Measurements from ENCODE around the gene DMAC1. TPM values are rescaled to one million over a fixed set of nuclear protein-coding genes. Genes with fewer than 3 reads are reported as not detected.

DMAC1 gene
- polyA plus RNA-seq, 2 of the 4 experiments (the other 2 are of a cell fraction): 34.3 to 58.9 TPM

DNA sequence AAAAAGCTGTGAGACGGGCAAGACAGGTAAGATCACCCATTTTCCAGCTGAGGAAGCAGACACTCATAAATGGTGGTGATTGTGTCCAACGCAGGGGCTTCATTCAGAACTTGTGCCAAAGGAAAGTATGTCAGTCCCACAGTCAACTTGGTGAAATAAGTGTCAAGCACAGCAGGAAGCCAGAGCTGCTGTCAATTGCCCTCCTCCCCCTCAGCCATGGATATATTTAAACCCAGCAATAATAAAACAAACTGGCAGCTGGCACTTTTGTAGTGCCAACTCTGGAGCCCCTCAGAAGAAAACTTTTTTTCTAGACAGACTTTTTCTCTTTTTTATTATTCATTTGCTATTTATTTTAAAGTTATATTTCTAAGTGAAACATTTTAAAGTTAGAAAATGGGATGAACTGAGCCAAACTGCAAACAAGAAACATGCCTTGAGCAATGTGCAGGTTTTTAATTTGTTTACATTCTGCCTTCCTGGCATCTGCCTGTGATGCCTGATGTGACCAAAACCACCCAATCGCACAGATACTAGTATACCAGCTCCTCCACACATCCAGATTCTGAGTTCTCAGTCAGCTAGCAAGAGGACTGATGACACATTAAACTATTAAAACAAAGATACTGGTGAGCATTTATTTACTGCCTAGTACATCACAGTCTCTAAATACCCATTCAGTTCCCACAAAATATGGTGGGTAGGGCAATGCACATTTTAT is 17.0 kb downstream of the DMAC1 start:
- 7% methylated on average over 3 of the region's 3 CpGs for WGBS (ENCODE audit: missing lambda C conversion rate)
- no peak overlapping the region for H3K4me2 ChIP-seq
- H3K9me3 ChIP-seq: no peaks in the 10 kb centered on the region
- CTCF ChIA-PET: interaction anchor here (1.1 to 2.3 kb wide), 2 partner anchors 12 to 68 kb away, joined by 3 to 5 read pairs; no protein-coding TSS in a partner anchor
- H3K4me3 ChIP-seq: no peak overlapping the region
- no peak for TF ChIP-seq ZNF302 (CRISPR knock-in tag; IDR thresholded peaks at IDR 0.05)
- DNase-seq (ENCODE audit: low read depth in 1 of 2, low spot score in 1 of 2) (no peak), ATAC-seq (no peak), FAIRE-seq (no peak)
- no peak overlapping the region for H3K27ac ChIP-seq
- no peaks in the 10 kb centered on the region for H3K4me1 ChIP-seq
- POLR2A ChIA-PET: interaction anchor here (0.7 kb wide), 1 partner anchor 12 kb away, joined by 3 read pairs; no protein-coding TSS in a partner anchor

DNA sequence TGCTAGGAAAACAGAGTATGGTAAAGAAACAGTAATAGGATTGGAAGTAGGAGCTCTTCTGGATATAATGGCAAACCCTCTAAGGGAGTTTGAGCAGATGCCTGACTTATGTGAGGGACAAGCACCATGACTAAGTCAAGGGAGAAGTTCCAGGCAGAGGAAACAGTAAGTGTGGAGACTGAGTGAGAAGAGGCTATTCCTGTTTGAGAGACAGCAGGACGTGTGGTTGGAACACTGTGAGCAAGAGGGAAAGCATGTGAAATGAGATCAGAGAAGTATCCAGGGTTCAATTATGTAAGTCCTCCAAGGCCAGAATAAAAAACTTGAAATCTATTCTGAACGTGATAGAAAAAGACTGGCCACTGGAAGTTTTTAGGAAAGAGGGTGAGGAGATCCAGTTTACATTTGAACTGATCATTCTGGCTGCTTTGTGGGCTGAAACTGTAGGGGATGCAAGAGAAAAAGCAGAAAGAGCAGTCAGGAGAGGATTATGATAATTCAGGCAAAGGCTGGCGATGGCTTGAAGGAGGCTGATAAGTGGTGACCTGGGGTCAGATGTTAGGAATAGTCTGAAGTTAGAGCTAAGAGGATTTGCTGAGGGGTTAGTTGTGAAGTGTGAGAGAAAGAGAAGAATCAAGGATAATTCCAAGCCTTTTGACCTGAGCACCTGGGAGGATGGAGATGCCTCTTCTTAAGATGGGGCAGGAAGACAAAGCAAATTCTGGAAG is 19.2 kb downstream of the DMAC1 start:
- FAIRE-seq: no peak
- POLR2A ChIA-PET: no interaction called here

DNA sequence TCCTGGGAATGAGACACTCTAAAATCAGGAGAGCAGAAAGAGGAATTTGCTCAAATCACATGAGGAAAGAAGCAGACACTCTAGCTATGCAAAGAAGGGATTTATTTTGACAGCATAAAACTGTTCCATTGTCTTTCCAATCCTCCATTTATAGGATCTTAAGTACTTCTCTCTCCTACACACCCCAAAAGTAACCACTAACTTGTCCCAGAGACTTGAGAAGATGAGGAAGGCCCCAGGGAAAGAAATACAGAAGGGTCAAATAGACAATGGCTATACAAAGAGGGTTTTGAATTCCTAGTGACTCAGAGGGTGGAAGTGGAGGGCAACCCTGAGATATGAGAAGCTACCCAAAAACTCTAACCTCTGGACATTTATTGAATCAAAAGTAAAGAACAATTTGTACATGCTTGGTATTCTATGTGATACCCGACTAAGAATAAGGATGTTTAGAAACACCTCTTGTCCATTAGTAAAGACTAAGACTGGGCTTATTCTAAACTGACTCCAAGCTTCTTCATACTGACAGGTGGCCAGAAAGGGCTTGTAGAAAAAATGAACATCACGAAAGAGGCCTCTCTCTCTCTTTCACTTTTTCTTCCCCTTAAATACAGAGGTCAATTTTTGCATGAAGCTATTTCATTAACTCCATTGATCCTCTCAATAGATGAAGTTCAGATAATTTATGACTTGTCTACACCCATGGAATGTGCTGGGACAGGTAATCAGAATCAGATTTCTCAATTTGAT is 20.6 kb downstream of the DMAC1 start:
- ATAC-seq: no peak
- WGBS (ENCODE audit: missing lambda C conversion rate): 9% methylated on average over 2 of the region's 2 CpGs
- POLR2A ChIA-PET: no interaction called here
- Histone ChIP-seq H3K9me3 (no peaks in the 10 kb centered on the region), H3K4me3 (no peak overlapping the region), H3K4me2 (no peak overlapping the region), H3K4me1 (no peaks in the 10 kb centered on the region), H3K27ac (no peak overlapping the region)
- no peak for DNase-seq (ENCODE audit: low read depth in 1 of 2, low spot score in 1 of 2)
- CTCF ChIA-PET: interaction anchor here (1.0 to 1.2 kb wide), 2 partner anchors 9 to 24 kb away, joined by 3 read pairs; no protein-coding TSS in a partner anchor
- FAIRE-seq: no peak
- TF ChIP-seq ESRRA (IDR thresholded peaks at IDR 0.05; ENCODE audit: borderline replicate concordance, low read length) (no peak), EHF (CRISPR knock-in tag; IDR thresholded peaks at IDR 0.05) (no peak), HMGXB4 (CRISPR knock-in tag; IDR thresholded peaks at IDR 0.05; ENCODE audit: borderline replicate concordance) (no peak), SMC3 (IDR thresholded peaks at IDR 0.05) (no peak), CBX8 (IDR thresholded peaks at IDR 0.05) (no peak), FOSL2 (IDR thresholded peaks at IDR 0.05) (no peak), FOSL2 (CRISPR knock-in tag; IDR thresholded peaks at IDR 0.05) (no peak), E2F6 (IDR thresholded peaks at IDR 0.05; ENCODE audit: borderline replicate concordance, low read depth) (no peak), HEYL (CRISPR knock-in tag; IDR thresholded peaks at IDR 0.05) (no peak), RCOR1 (IDR thresholded peaks at IDR 0.05; ENCODE audit: low read depth, low read length) (no peak), KDM5A (IDR thresholded peaks at IDR 0.05) (no peak)
- TF ChIP-seq, protein P1, sequence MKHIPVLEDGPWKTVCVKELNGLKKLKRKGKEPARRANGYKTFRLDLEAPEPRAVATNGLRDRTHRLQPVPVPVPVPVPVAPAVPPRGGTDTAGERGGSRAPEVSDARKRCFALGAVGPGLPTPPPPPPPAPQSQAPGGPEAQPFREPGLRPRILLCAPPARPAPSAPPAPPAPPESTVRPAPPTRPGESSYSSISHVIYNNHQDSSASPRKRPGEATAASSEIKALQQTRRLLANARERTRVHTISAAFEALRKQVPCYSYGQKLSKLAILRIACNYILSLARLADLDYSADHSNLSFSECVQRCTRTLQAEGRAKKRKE (CRISPR knock-in tag; IDR thresholded peaks at IDR 0.05; ENCODE audit: low read depth): no peak

More for the DNA sequence above, 19.2 kb downstream of the DMAC1 start:
- ATAC-seq: no peak
- Histone ChIP-seq H3K27ac (no peak overlapping the region), H3K4me3 (no peak overlapping the region), H3K9me3 (no peaks in the 10 kb centered on the region), H3K4me2 (no peak overlapping the region), H3K4me1 (no peaks in the 10 kb centered on the region)
- no peak for DNase-seq (ENCODE audit: low read depth in 1 of 2, low spot score in 1 of 2)
- CTCF ChIA-PET: interaction anchor here (2.3 kb wide), 1 partner anchor 10 kb away, joined by 5 read pairs; no protein-coding TSS in a partner anchor
- TF ChIP-seq CHD2 (IDR thresholded peaks at IDR 0.05; ENCODE audit: low read length, partially characterized antibody): no peak
- no peak for TF ChIP-seq POLR2AphosphoS2 (conservative IDR thresholded peaks at IDR 0.05; ENCODE audit: low read length)
- no peak for TF ChIP-seq CBX8 (IDR thresholded peaks at IDR 0.05)
- TF ChIP-seq CTCF (IDR thresholded peaks at IDR 0.05): no peak
- TF ChIP-seq HMGXB4 (CRISPR knock-in tag; IDR thresholded peaks at IDR 0.05; ENCODE audit: borderline replicate concordance): no peak
- TF ChIP-seq MYC (IDR thresholded peaks at IDR 0.05; ENCODE audit: borderline replicate concordance, low read length): no peak
- no peak for TF ChIP-seq NPAS2 (CRISPR knock-in tag; IDR thresholded peaks at IDR 0.05; ENCODE audit: borderline replicate concordance)
- TF ChIP-seq ZC3H11A (IDR thresholded peaks at IDR 0.05): no peak
- no peak for TF ChIP-seq RFX5 (IDR thresholded peaks at IDR 0.05)
- 0% methylated on average over 3 of the region's 3 CpGs for WGBS (ENCODE audit: missing lambda C conversion rate)
